Activated naive CD4-positive, alpha-beta T cell (primary cell): ENCODE data around the gene BAMBI.

Experiments
- DNase-seq, 4 experiments: peaks; one replicate each; lab custom pipeline; 2025; lab: John Stamatoyannopoulos, UW

The BAMBI gene

GRCh38 chr10:28676326-28676967, 874 bp upstream of the BAMBI start:
- peak in 1 of 4 experiments; percentile 14 for DNase-seq

DNA sequence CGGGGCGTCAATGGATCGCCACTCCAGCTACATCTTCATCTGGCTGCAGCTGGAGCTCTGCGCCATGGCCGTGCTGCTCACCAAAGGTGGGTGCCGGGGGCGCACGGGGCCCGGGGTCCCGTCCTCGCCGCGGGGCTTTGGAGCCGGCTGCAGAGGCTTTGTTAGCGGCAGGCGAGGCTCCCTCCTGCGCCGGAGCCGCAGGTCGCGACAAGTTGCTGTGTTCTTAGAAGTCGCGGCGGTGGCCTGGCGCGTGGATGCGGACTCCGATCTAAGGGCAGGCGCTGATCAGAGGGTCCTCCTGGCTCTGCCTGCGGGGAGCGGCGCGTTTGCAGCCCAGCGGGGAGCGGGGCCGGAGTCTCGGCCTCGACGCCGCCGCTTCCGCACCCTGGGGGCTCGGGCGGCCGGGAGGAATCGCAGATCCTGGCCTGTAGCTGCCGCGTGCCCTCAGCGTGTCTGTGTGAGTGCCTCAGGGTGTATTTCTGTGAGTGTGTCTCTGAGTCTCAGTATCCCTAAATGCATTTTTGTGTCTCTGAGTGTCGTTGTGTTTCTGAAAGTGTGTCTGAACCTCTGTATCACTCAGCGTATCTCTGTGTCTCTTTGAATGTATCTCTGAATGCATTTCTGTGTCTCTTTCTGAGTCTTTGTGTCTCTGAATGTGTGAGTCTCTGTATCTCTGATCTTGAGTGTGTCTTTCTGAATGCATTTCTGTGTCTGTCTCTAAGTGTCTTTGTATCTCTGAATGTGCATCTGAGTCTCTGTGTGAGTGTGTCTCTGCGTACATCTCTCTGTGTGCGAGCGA, 766 bp downstream of the BAMBI start:
- DNase-seq: peak in 1 of 4 experiments; percentile 3

- no peak for DNase-seq
Observed at GRCh38 chr10:28678687-28679457, 1.6 kb downstream of the BAMBI start.

DNA sequence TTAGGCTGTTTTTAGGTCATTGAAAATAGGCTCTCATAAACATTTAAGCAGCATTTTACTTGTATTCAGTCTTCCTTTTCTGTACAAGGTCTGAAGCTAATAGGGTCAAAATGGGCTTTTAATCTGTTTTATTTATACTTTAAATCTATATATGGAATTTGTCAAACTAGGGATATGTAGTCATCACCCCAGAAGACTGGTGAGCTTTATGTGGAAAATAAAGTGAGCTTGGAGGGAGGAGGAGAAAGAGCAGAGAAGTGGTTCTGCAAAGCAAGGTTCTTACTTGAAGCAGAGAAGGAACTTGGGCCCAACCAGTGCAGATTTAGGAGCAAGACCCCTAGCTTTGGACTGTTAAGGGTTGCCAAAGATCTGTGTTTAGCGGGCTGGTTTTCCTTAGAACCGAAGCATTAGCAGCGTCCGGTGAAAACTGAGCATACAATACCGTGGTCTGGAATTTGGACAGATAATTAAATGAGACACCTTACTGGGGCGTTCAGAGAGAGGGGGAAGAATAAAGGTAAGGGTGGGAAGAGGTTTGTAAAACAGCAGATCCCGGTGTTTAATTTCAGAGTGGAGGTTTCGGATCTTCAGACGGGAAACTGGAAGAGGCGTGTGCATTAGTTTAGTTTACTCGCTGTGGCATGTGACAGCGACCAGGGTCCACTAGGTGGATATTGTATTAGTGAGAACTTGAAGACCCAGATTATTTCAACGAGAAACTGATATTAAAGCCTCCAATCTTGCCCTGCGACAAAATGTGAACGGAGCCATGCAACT, 2.4 kb downstream of the BAMBI start:
- DNase-seq: no peak

DNA sequence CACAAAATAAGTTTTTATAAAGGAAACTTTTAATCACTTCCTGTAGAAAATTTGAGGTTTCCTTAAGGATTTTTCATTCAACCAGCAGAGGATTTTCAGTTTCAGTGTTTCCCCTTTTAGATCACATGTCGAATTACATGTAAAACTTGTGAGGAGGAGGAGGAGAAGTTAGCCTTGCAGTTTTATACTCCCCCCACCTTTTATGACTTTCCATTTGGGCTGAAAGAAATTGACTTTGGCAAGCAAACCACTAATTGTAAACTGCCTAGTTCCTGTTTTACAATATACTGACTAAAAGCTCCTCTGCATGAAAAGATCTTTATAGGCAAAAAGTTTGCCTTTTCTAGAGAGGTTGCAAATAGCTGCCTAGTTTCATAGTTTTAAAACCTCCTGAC, 3.0 kb downstream of the BAMBI start:
- no peak for DNase-seq

DNA sequence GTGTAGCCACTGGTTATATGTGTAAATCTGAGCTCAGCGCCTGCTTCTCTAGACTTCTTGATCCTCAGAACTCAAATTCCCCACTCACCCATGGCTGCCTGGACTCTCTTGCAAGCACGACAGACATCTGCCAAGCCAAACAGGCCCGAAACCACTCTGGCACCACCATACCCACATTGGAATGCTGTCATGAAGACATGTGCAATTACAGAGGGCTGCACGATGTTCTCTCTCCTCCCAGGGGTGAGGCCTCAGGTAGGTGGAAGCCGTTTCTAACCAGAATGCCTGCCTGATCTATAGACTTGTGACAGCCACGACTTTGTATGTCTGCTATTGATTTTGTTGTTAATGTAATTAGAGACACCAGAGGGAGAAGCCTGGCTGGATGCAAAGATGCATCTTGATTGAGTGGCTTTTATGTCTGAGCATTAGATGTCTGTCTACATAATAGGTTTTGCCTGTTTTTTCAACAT, 4.0 kb downstream of the BAMBI start:
- no peak for DNase-seq

GRCh38 chr10:28681928-28682750, 4.8 kb downstream of the BAMBI start:
- no peak for DNase-seq

DNA sequence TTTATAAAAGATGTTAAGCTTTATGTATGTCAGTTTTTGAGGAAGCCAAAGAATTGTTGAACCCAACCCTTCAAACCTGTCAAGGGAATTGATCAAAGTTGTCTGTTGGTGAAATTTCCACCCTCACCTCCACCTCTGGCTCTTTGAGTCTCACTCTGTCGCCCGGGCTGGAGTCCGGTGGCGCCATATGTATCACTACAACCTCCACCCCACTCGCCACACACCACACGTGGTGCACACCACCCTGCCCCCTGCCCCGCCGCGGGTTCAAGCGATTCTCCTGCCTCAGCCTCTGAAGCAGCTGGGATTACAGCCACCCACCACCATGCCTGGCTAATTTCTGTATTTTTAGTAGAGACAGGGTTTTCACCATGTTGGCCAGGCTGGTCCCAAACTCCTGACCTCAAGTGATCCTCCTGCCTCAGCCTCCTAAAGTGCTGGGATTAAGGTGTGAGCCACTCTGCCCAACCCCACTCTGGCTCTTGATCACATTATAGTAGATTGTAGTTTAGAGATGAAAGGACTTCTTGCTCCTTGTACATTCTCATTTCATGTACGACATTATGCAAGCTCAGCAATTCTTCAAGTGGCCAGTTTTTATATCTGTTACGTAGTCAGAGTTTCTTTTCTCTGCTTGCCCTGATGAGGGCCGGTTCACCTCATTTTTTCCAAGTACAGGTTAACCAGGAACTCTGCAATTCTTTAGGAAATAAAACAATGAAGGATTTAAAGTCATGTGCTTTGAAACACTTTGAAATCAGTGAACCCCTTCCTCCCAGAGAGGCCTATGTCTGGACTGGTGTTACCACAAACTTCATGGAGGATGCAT, 7.0 kb downstream of the BAMBI start:
- no peak for DNase-seq

- no peak for DNase-seq
Observed at GRCh38 chr10:28684986-28685580, 7.8 kb downstream of the BAMBI start.

- DNase-seq: no peak
Observed at GRCh38 chr10:28685717-28686116, 8.4 kb downstream of the BAMBI start.

GRCh38 chr10:28686835-28687682, 9.7 kb downstream of the BAMBI start:
- no peak for DNase-seq

DNA sequence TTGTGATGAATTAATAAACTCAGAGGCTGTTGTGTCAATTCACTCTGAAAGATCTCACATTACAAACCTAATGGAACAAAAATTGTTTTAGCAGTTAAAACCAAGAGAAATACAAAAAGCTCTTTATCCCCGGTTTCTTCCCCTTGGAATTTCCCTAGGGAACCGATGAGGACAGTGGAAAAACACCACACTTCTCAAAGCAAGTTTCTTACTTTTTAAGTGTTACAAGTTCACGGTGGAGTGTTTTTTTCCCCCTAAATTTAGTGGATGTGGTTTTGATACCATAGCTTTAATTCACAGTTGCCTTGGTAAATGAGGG, 10.3 kb downstream of the BAMBI start:
- no peak for DNase-seq

DNA sequence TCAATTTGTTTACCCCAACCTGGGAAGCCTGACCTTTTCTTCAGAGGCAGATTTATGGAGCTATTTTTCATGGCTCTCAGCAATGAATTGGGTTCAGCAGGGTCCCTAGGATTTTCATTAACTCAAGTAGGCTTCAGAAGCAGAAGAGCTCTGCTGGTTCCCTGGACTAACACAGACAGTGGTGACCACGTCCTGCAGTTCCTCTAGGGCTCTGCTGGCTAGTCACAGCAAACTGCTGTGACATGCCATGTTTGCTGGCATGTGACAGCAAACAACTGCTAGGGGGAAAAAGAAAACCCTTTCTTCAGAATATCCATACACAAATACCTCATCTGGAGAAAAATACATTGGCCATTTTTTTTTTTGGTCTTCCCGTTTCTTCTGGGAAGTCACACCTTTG, 13.2 kb downstream of the BAMBI start:
- DNase-seq: no peak

GRCh38 chr10:28691187-28691694, 13.9 kb downstream of the BAMBI start:
- DNase-seq: no peak

- no peak for DNase-seq
Observed at GRCh38 chr10:28692050-28692449, 14.7 kb downstream of the BAMBI start.

DNA sequence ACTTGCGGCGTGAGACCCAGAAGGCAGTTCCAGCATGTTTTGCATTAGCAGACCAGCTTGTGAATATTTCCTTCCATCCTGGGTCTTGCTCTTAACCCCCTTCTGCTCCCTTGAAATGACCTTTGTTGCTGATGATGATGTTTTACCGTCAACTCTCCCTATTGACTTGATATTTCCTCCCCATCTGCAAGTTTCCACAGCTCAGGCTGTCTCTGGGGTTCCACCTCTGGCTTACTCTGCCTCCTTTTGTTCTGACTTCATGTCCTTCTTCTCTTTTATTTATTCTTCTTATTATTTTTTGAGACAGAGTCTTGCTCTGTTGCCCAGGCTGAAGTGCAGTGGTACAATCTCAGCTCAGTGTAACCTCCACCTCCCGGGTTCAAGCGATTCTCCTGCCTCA, 17.2 kb downstream of the BAMBI start:
- DNase-seq: no peak

DNA sequence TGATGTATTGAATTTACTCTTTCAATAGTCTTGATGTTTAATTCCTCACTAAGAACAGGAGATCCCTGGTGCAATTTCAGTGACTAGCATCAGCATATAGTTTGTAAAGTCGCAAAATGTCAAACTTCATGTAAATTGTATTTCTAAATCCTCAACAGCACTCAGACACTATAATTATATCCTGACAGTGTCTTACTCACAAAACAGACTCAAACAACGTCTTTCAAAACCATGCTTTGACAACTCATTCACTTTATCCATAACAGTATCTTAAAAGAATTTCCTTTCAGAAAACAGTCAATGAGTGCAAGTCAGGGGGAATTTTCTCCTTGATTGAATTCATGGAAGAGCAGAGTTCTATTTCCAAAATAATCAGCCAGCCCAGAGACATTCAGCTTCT, 20.8 kb downstream of the BAMBI start:
- DNase-seq: no peak

DNA sequence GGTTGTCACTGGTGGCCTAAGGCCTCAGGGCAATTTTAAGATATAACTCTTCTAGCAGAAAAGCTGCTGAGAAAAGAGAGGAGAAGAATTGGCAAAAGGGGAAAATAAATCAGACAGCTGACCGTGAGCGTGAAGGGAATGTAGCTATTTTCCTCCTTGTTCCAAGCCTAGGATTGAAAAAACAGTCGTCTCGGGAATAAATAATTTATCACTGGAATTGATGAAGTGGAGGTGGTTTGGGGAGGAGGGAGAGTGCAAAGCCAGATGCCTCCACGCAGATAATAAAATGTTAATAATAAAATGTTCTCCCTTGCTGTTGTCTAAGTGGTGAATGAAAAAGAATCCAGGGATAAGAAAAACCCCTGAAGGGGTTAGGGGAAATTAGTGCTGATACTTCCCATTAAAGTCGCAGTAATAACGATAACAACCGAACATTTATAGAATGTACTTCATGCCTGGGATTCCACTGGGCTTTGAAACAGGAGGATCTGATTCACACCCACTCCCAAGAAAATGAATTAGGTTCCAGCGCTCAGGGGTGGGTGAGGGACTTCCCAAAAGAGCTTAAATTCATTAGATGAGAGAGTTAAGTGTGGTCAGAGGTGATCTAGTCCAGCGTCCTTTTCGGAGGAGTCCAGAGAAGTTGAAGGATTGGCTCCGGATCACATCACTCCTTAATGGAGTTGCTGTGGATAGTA, 27.3 kb downstream of the BAMBI start:
- DNase-seq: no peak
